ENCODE data around the gene KSR2.

Gene KSR2

GRCh38 chr12:117582135-117582784 lies 386.5 kb downstream of the KSR2 start:
- intact Hi-C loops (cut with DNase I; ENCODE audit: low total_unique reads): no loop called here
- TF ChIP-seq CTCF (IDR thresholded peaks at IDR 0.05): no peak
- Histone ChIP-seq H3K4me3 (no peak overlapping the region), H3K27ac (no peak overlapping the region), H3K36me3 (no peaks in the 10 kb centered on the region), H3K9me3 (no peaks in the 10 kb centered on the region), H3K27me3 (peaks cover 0 to 10% of the 10 kb centered on the region in 2 donors), H3K4me1 (no peaks in the 10 kb centered on the region)
- DNase-seq: no peak

- intact Hi-C loops (cut with DNase I; ENCODE audit: low total_unique reads): no loop called here
- Histone ChIP-seq H3K9me3 (no peaks in the 10 kb centered on the region), H3K27me3 (peaks cover 0 to 7% of the 10 kb centered on the region in 2 donors), H3K4me3 (no peak overlapping the region), H3K36me3 (no peaks in the 10 kb centered on the region), H3K4me1 (no peaks in the 10 kb centered on the region), H3K27ac (no peak overlapping the region)
- peak; percentile 31 to 79 for DNase-seq
- no peak for TF ChIP-seq CTCF (IDR thresholded peaks at IDR 0.05)
Observed at GRCh38 chr12:117580718-117581062, 388.1 kb downstream of the KSR2 start.

GRCh38 chr12:117580015-117580717 lies 388.6 kb downstream of the KSR2 start:
- Histone ChIP-seq H3K36me3 (no peaks in the 10 kb centered on the region), H3K4me1 (no peaks in the 10 kb centered on the region), H3K27me3 (peaks cover 0 to 5% of the 10 kb centered on the region in 2 donors), H3K9me3 (no peaks in the 10 kb centered on the region), H3K4me3 (no peak overlapping the region), H3K27ac (no peak overlapping the region)
- no peak for DNase-seq
- intact Hi-C loops (cut with DNase I; ENCODE audit: low total_unique reads): no loop called here
- TF ChIP-seq CTCF (IDR thresholded peaks at IDR 0.05): no peak

- Histone ChIP-seq H3K4me3 (no peak overlapping the region), H3K9me3 (no peaks in the 10 kb centered on the region), H3K27ac (no peak overlapping the region), H3K4me1 (no peaks in the 10 kb centered on the region), H3K36me3 (no peaks in the 10 kb centered on the region), H3K27me3 (no peaks in the 10 kb centered on the region)
- no peak for TF ChIP-seq CTCF (IDR thresholded peaks at IDR 0.05)
- no peak for DNase-seq
- intact Hi-C loops (cut with DNase I; ENCODE audit: low total_unique reads): no loop called here
Observed at GRCh38 chr12:117577122-117577657, 391.6 kb downstream of the KSR2 start.

- Histone ChIP-seq H3K36me3 (no peaks in the 10 kb centered on the region), H3K4me1 (no peaks in the 10 kb centered on the region), H3K4me3 (no peak overlapping the region), H3K27me3 (no peaks in the 10 kb centered on the region), H3K27ac (no peak overlapping the region), H3K9me3 (no peaks in the 10 kb centered on the region)
- intact Hi-C loops (cut with DNase I; ENCODE audit: low total_unique reads): no loop called here
- no peak for TF ChIP-seq CTCF (IDR thresholded peaks at IDR 0.05)
- DNase-seq: no peak
Observed at GRCh38 chr12:117576053-117576452, 392.7 kb downstream of the KSR2 start.
